SK-N-MC (cell line): Measurements from ENCODE around the gene PAEP.

Source experiments
- EZH2 ChIP-seq: fragments of 200-600 bp; sonication (generic); IDR thresholded peaks from one replicate; pipeline ENCODE4 v1.6.1; 2017; ENCODE audit warnings: antibody characterized with exemption
- FOXP2 ChIP-seq: optimal IDR thresholded peaks from 2 replicates; pipeline ENCODE3; 2011; ENCODE audit warnings: mild to moderate bottlenecking, moderate library complexity; ENCODE audit not compliant: insufficient read depth; ENCODE audit errors: extremely low read length, control extremely low read depth
- POLR2AphosphoS5 ChIP-seq: IDR thresholded peaks from 2 replicates; pipeline ENCODE4 v1.6.1; 2012; ENCODE audit warnings: mild to moderate bottlenecking, low read depth, low read length, borderline replicate concordance

DNA sequence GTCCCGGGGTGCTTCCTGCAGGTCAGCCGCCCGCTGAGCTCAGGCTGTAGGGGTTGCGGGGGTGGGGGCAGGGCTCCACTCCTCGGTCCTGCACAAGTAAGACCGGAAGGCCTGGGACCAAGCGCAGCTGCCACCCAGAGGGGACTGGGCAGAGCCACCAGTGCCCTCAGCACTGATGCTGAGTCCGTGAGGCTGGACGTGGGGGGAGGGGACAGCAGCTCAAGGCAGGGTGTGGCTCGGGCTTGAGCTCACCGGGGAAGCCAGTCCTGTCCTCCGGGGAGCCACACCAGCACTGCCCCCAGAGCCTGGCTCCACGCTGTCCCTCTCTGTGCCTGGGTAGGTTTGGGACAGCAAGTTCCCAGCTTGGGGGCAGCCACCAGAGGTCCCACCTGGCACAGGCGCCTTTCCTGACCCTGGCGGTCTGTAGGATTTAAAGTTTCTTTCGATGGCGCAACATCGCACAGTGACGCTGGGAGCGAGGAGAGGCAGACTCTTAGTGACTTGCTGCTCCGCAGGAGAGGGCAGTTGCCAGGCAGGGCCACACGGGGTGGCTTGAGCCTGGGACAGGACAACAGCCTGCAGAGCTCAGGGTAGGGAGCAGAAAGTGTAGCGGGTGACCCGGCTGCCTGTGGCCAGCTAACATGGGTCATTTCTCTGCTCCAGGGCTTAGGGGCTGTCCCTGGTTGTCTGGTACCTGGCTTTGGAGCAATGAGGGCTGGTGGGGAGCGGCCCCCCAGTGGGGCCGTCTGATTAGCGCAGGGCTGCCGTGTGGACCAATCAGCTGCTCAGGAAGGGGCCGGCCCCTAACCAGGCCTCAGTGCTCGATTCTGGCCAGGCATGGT is 34.6 kb upstream of the PAEP start:
- TF ChIP-seq POLR2AphosphoS5: no peak
- no peak for TF ChIP-seq EZH2
- no peak for TF ChIP-seq FOXP2
